ENCODE measurements around the gene CCDC187.

DNA sequence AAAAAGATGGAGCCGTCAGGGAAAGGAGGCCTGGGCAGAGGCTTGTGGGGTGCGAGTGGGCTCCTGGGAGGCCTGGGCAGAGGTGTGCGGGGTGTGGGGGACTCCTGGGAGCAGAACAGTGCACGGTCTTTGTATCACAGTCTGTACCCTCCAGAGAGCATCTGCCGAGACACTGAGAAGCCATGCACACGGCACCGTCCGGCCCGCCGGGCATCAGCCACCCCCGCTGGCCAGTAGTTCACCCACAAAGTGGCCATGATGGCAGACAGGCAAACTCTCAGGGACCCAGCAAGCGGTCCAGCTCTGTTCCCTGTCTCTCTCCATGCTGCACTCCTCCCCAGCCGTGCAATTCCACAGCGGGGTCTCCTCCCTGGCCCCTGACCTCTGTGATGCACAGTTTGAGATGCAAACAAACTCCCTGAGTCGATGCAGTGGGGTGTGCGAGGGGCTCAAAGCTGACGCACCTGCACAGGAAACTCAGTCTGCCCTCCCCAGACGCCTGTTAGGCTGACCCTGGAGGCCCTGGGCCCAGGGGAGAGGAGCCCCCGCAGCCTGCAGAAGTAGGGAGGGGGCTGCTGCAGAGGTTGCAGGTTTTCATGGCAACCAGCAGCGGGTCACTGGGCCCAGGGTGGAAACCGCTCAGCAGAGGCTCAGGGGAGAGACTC lies 14.3 kb upstream of the CCDC187 start:
- TF ChIP-seq, protein P1, sequence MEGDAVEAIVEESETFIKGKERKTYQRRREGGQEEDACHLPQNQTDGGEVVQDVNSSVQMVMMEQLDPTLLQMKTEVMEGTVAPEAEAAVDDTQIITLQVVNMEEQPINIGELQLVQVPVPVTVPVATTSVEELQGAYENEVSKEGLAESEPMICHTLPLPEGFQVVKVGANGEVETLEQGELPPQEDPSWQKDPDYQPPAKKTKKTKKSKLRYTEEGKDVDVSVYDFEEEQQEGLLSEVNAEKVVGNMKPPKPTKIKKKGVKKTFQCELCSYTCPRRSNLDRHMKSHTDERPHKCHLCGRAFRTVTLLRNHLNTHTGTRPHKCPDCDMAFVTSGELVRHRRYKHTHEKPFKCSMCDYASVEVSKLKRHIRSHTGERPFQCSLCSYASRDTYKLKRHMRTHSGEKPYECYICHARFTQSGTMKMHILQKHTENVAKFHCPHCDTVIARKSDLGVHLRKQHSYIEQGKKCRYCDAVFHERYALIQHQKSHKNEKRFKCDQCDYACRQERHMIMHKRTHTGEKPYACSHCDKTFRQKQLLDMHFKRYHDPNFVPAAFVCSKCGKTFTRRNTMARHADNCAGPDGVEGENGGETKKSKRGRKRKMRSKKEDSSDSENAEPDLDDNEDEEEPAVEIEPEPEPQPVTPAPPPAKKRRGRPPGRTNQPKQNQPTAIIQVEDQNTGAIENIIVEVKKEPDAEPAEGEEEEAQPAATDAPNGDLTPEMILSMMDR (IDR thresholded peaks at IDR 0.05; ENCODE audit: borderline replicate concordance, extremely low read depth, low read length, poor library complexity, severe bottlenecking): no peak
- no peak for TF ChIP-seq EZH2 (IDR thresholded peaks at IDR 0.05; ENCODE audit: borderline replicate concordance, low read depth, low read length, severe bottlenecking)
